DOHH2 (cell line): ENCODE measurements around the gene DHX29.

ENCODE experiments used
- H3F3A ChIP-seq: fragments of 200-600 bp; sonication (generic), shearing (Covaris generic); 2 replicates; pipeline ENCODE4 v1.6.0; 2016; ENCODE audit warnings: antibody characterized with exemption, mild to moderate bottlenecking; ENCODE audit not compliant: control insufficient read depth, insufficient read depth
- H3K27ac ChIP-seq: fragments of 200-600 bp; sonication (generic); 2 replicates; pipeline ENCODE4 v1.5.1; 2014; ENCODE audit warnings: low read depth, mild to moderate bottlenecking, low read length, moderate library complexity
- H3K27me3 ChIP-seq: fragments of 200-600 bp; sonication (generic); 2 replicates; pipeline ENCODE4 v1.6.1; 2014; ENCODE audit warnings: mild to moderate bottlenecking, low read length, mixed read lengths; ENCODE audit not compliant: control insufficient read depth
- H3K36me3 ChIP-seq: fragments of 200-600 bp; sonication (generic); 2 replicates; pipeline ENCODE4 v1.6.1; 2014; ENCODE audit warnings: mild to moderate bottlenecking, low read length, moderate library complexity, mixed read lengths; ENCODE audit not compliant: control insufficient read depth
- H3K4me1 ChIP-seq: fragments of 200-600 bp; sonication (generic); 2 replicates; pipeline ENCODE4 v1.6.1; 2014; ENCODE audit warnings: mild to moderate bottlenecking, low read length, mixed read lengths; ENCODE audit not compliant: control insufficient read depth
- H3K4me2 ChIP-seq: fragments of 200-600 bp; sonication (generic); 2 replicates; pipeline ENCODE4 v1.6.0; 2014; ENCODE audit warnings: mild to moderate bottlenecking, low read length, moderate library complexity
- H3K4me3 ChIP-seq: fragments of 200-600 bp; sonication (generic); 2 replicates; pipeline ENCODE4 v1.5.1; 2014; ENCODE audit warnings: mild to moderate bottlenecking, low read length, mixed read lengths
- H3K79me2 ChIP-seq: fragments of 200-600 bp; sonication (generic); 2 replicates; pipeline ENCODE4 v1.6.1; 2014; ENCODE audit warnings: mild to moderate bottlenecking, low read length, mixed read lengths; ENCODE audit not compliant: control insufficient read depth
- H3K9me2 ChIP-seq: fragments of 200-600 bp; sonication (generic); replicated peaks from 2 replicates; pipeline ENCODE4 v1.6.1; 2014; ENCODE audit warnings: mild to moderate bottlenecking, low read length, mixed read lengths; ENCODE audit not compliant: control insufficient read depth
- H3K9me3 ChIP-seq: fragments of 200-600 bp; sonication (generic); 2 replicates; pipeline ENCODE4 v1.6.1; 2014; ENCODE audit warnings: antibody characterized with exemption, low read length, mixed read lengths; ENCODE audit not compliant: control insufficient read depth, insufficient read depth
- H4K20me1 ChIP-seq: fragments of 200-600 bp; sonication (generic); 2 replicates; pipeline ENCODE4 v1.6.0; 2014; ENCODE audit warnings: low read depth, mild to moderate bottlenecking, antibody characterized with exemption, low read length, moderate library complexity; ENCODE audit not compliant: control insufficient read depth, insufficient read depth
- CTCF ChIP-seq: fragments of 200-600 bp; sonication (generic); IDR thresholded peaks from one replicate; pipeline ENCODE4 v1.5.1; 2014; ENCODE audit warnings: antibody characterized with exemption, mild to moderate bottlenecking, low read depth, low read length; ENCODE audit not compliant: poor library complexity, severe bottlenecking
- EZH2phosphoT487 ChIP-seq: fragments of 200-600 bp; sonication (generic); IDR thresholded peaks from 2 replicates; pipeline ENCODE4 v1.6.1; 2017; ENCODE audit warnings: borderline replicate concordance, mild to moderate bottlenecking, antibody characterized with exemption, low read length, moderate library complexity, mixed read lengths

The DHX29 gene

GRCh38 chr5:55343107-55343506, 35.6 kb upstream of the DHX29 start:
- Histone ChIP-seq H3K27ac (no peak overlapping the region), H3K79me2 (peaks cover 17% of the 10 kb centered on the region), H3K36me3 (peaks cover 89% of the 10 kb centered on the region), H3F3A (peaks cover 27% of the 10 kb centered on the region), H3K9me3 (no peaks in the 10 kb centered on the region), H3K4me2 (no peak overlapping the region), H3K9me2 (no peaks in the 10 kb centered on the region), H3K4me3 (no peak overlapping the region), H3K4me1 (peaks cover 4% of the 10 kb centered on the region), H3K27me3 (no peaks in the 10 kb centered on the region), H4K20me1 (no peaks in the 10 kb centered on the region)
- TF ChIP-seq EZH2phosphoT487 (no peak), CTCF (no peak)

DNA sequence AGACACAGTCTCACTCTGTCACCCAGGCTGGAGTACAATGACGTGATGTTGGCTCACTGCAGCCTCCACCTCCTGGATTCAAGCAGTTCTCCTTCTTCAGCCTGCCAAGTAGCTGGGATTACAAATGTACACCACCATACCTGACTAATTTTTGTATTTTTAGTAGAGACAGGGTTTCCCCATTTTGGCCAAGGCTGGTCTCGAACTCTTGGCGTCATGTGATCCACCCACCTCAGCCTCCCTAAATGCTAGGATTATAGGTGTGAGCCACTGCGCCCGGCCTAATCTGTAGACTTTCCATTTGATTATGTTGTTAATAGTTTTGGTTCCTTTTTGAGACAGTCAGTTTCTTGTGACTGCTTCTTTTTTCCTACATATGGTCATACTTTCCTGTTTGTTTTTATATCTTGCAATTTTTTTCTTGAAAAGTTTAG, 31.3 kb upstream of the DHX29 start:
- Histone ChIP-seq H3K79me2 (peaks cover 50% of the 10 kb centered on the region), H3K36me3 (peaks cover 74% of the 10 kb centered on the region), H3K4me2 (no peak overlapping the region)

DNA sequence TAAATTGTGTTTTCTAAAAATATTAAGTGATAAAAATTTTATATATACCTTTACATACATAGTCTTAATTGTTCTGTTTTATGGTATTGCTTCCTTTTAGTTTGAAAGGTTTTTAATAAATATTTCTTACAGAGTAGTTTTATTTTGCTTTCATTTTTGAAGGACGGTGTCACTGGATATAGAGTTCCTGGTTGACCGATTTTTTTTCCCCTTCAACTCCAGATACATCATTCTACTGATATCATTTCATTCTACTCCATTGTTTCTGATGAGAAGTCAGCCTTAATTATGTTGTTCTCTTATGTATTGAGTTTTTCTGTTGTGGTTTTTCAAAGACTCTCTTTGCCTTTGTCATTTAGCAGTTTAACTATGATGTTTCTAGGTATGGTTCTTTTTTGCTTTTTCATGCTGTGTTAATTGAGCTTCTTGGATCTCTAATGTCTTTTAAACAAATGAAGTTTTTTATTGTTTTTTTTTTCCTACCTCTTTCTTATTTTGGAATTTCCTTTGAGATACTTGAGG, 30.7 kb upstream of the DHX29 start:
- H3K4me3 ChIP-seq, result no peak overlapping the region
- TF ChIP-seq EZH2phosphoT487 (no peak), CTCF (no peak)
- peaks cover 57% of the 10 kb centered on the region for H3K79me2 ChIP-seq
- no peaks in the 10 kb centered on the region for H3K9me3 ChIP-seq
- H4K20me1 ChIP-seq, result no peaks in the 10 kb centered on the region
- no peak overlapping the region for H3K4me2 ChIP-seq
- H3K4me1 ChIP-seq, result 0 out of 2 replicates have a peak, but pooled peaks cover 3% of the 10 kb centered on the region
- H3F3A ChIP-seq, result peaks cover 15% of the 10 kb centered on the region
- no peaks in the 10 kb centered on the region for H3K27me3 ChIP-seq
- H3K36me3 ChIP-seq, result peaks cover 74% of the 10 kb centered on the region
- H3K9me2 ChIP-seq, result no peaks in the 10 kb centered on the region
- no peak overlapping the region for H3K27ac ChIP-seq

More for the DNA sequence above, 31.3 kb upstream of the DHX29 start:
- no peaks in the 10 kb centered on the region for H4K20me1 ChIP-seq
- H3K4me3 ChIP-seq, result no peak overlapping the region
- H3K27ac ChIP-seq, result no peak overlapping the region
- no peaks in the 10 kb centered on the region for H3K9me3 ChIP-seq
- 0 out of 2 replicates have a peak, but pooled peaks cover 3% of the 10 kb centered on the region for H3K4me1 ChIP-seq
- H3F3A ChIP-seq, result peaks cover 22% of the 10 kb centered on the region
- H3K27me3 ChIP-seq, result no peaks in the 10 kb centered on the region
- no peak for TF ChIP-seq CTCF
- no peak for TF ChIP-seq EZH2phosphoT487
- no peaks in the 10 kb centered on the region for H3K9me2 ChIP-seq
